SJSA1 (cell line): Measurements from ENCODE around the gene FBP1. TPM values are rescaled to one million over a fixed set of nuclear protein-coding genes. Genes with fewer than 3 reads are reported as not detected.

Source experiments
- DNase-seq, 2 experiments: peaks; one replicate each; pipeline ENCODE4 v3.0.0-alpha.2; 2015 to 2020; ENCODE audit warnings: low spot score in 2 of 2, low read depth in 1 of 2
- H3K27ac ChIP-seq: fragments of 250-450 bp; sonication (Bioruptor Pico); 2 replicates; pipeline ENCODE4 v1.5.1; 2020; ENCODE audit warnings: mild to moderate bottlenecking, moderate library complexity
- H3K27me3 ChIP-seq: fragments of 250-450 bp; sonication (Bioruptor Pico); replicated peaks from 2 replicates; pipeline ENCODE4 v1.5.1; 2020; ENCODE audit warnings: mild to moderate bottlenecking, moderate library complexity
- H3K36me3 ChIP-seq: fragments of 250-450 bp; sonication (Bioruptor Pico); 2 replicates; pipeline ENCODE4 v1.5.1; 2020; ENCODE audit warnings: mild to moderate bottlenecking
- H3K4me1 ChIP-seq: fragments of 250-450 bp; sonication (Bioruptor Pico); replicated peaks from 2 replicates; pipeline ENCODE4 v1.6.1; 2021; ENCODE audit warnings: mild to moderate bottlenecking
- H3K4me3 ChIP-seq: fragments of 250-450 bp; sonication (Bioruptor Pico); 2 replicates; pipeline ENCODE4 v1.5.1; 2020; ENCODE audit warnings: mild to moderate bottlenecking
- H3K9me3 ChIP-seq: fragments of 250-450 bp; sonication (Bioruptor Pico); replicated peaks from 2 replicates; pipeline ENCODE4 v1.5.1; 2020; ENCODE audit warnings: mild to moderate bottlenecking
- total RNA-seq: library from RNA; depleted of rRNA; stranded (reverse); fragments of >200 nt; shearing (Covaris generic); gene quantifications from 2 replicates; pipeline ENCODE4 v1.2.3, GENCODE V29; 2014

FBP1 gene
- total RNA-seq, 1 experiment from 2014 or later, result not detected

DNA sequence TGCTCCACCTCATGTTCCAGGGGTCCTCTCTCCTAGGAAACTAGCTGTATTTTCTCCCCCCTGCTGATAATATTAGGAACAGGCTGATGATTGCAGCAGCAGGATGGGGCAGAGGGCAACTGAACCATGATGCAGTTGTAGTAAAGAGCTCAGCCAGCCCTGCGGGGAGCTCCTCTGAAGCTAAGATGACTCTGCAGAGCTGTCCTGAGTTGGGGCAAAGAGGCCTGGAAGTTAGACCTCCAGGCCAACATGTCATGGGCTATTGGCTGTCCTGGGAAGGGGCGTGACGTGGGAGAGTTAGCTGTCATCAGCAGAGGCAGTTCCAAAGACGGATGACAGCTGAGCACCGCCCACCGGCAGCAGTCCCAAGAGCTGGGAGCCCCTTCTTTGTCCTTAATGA, 6.6 kb upstream of the FBP1 start:
- Histone ChIP-seq H3K4me1 (peaks cover 16% of the 10 kb centered on the region), H3K36me3 (no peaks in the 10 kb centered on the region), H3K27me3 (no peaks in the 10 kb centered on the region), H3K9me3 (no peaks in the 10 kb centered on the region), H3K4me3 (no peak overlapping the region), H3K27ac (no peak overlapping the region)
- no peak for DNase-seq

DNA sequence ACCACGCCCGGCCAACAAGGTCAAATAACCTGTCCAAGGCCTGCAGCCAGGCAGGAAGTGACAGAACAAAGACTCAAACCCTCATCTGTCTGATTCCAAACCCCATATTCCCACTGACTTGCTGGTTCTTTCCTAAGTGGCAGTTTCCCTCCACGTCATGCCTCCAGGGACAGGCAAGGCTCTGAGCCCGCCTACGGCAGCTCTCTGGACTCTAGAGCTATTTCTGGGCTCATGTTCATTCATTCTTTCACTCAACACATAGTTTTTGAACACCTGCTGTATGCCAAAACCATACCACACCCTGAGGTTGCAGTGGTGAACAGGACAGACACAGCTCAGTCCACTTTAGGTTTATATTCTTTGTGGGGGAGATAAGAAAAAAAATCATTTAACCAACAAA, 5.2 kb upstream of the FBP1 start:
- no peak for DNase-seq
- Histone ChIP-seq H3K27me3 (no peaks in the 10 kb centered on the region), H3K4me1 (peaks cover 13% of the 10 kb centered on the region), H3K9me3 (no peaks in the 10 kb centered on the region), H3K4me3 (no peak overlapping the region), H3K36me3 (no peaks in the 10 kb centered on the region), H3K27ac (no peak overlapping the region)

DNA sequence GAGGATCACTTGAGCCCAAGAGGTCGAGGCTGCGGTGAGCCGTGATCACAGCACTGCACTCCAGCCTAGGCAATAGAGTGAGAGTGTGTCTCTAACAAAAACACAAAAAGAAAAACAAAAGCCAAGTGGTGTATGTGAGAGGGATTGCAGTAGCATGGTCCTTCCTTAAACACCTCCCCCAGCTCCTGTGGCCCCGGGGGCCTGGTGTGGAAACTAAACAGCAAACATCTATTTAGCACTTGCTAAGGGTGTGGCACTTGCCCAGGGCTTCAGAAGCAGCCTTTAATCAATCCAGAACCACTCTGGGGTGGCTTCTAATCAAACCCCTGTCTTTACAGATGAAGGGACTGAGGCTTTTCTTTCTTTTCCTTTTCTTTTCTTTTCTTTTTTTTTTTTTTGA, 4.4 kb upstream of the FBP1 start:
- no peaks in the 10 kb centered on the region for H3K36me3 ChIP-seq
- H3K9me3 ChIP-seq, result no peaks in the 10 kb centered on the region
- DNase-seq, result no peak
- peaks cover 5% of the 10 kb centered on the region for H3K4me1 ChIP-seq
- peaks cover 6% of the 10 kb centered on the region; the same call in 1 of the 2 replicates for H3K27me3 ChIP-seq
- no peak overlapping the region for H3K27ac ChIP-seq
- H3K4me3 ChIP-seq, result no peak overlapping the region

GRCh38 chr9:94643176-94643575, 3.9 kb upstream of the FBP1 start:
- DNase-seq, result no peak
- Histone ChIP-seq H3K36me3 (no peaks in the 10 kb centered on the region), H3K4me3 (no peak overlapping the region), H3K27ac (no peak overlapping the region), H3K4me1 (no peaks in the 10 kb centered on the region), H3K9me3 (no peaks in the 10 kb centered on the region), H3K27me3 (peaks cover 8% of the 10 kb centered on the region; the same call in 1 of the 2 replicates)

- Histone ChIP-seq H3K4me1 (no peaks in the 10 kb centered on the region), H3K27ac (no peak overlapping the region), H3K36me3 (no peaks in the 10 kb centered on the region), H3K4me3 (no peak overlapping the region), H3K27me3 (peaks cover 8% of the 10 kb centered on the region; the same call in 1 of the 2 replicates), H3K9me3 (no peaks in the 10 kb centered on the region)
- DNase-seq, result no peak
These were observed 3.2 kb upstream of the FBP1 start for GRCh38 chr9:94642501-94642900.

GRCh38 chr9:94639999-94640376, 670 bp upstream of the FBP1 start:
- DNase-seq, result no peak
- peaks cover 8% of the 10 kb centered on the region; the same call in 1 of the 2 replicates for H3K27me3 ChIP-seq
- no peaks in the 10 kb centered on the region for H3K36me3 ChIP-seq
- H3K4me3 ChIP-seq, result no peak overlapping the region
- H3K9me3 ChIP-seq, result no peaks in the 10 kb centered on the region
- no peaks in the 10 kb centered on the region for H3K4me1 ChIP-seq
- H3K27ac ChIP-seq, result no peak overlapping the region

GRCh38 chr9:94638335-94639060, 820 bp downstream of the FBP1 start:
- Histone ChIP-seq H3K27ac (no peak overlapping the region), H3K36me3 (no peaks in the 10 kb centered on the region), H3K4me1 (no peaks in the 10 kb centered on the region), H3K27me3 (peaks cover 8% of the 10 kb centered on the region; the same call in 1 of the 2 replicates), H3K4me3 (no peak overlapping the region), H3K9me3 (no peaks in the 10 kb centered on the region)
- DNase-seq, result no peak

DNA sequence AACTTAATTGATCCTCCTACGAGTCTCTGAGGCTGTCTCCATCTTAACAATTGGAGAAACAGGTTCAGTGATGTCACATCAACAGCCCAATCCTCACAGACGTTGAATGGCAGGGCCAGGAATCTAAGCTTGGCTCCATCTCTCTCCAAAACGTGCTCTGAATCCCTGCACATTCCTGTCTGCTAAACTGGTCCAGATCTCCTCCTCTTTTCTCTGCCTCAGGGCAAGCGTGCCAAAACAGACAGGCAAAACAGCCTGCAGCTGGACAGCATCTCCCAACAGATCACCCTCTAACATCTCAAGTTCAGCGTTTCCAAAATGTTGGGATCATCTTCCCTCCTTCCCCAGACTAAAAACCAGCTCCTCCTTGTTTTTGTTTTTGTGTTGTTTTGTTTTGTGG, 6.6 kb downstream of the FBP1 start:
- Histone ChIP-seq H3K27ac (no peak overlapping the region), H3K36me3 (no peaks in the 10 kb centered on the region), H3K4me3 (no peak overlapping the region), H3K9me3 (no peaks in the 10 kb centered on the region), H3K4me1 (no peaks in the 10 kb centered on the region), H3K27me3 (no peaks in the 10 kb centered on the region; the same call in 1 of the 2 replicates)
- no peak for DNase-seq

GRCh38 chr9:94631599-94631998, 7.7 kb downstream of the FBP1 start:
- Histone ChIP-seq H3K36me3 (no peaks in the 10 kb centered on the region), H3K27me3 (no peaks in the 10 kb centered on the region; the same call in 1 of the 2 replicates), H3K4me1 (no peaks in the 10 kb centered on the region), H3K4me3 (no peak overlapping the region), H3K9me3 (no peaks in the 10 kb centered on the region), H3K27ac (no peak overlapping the region)
- no peak for DNase-seq

DNA sequence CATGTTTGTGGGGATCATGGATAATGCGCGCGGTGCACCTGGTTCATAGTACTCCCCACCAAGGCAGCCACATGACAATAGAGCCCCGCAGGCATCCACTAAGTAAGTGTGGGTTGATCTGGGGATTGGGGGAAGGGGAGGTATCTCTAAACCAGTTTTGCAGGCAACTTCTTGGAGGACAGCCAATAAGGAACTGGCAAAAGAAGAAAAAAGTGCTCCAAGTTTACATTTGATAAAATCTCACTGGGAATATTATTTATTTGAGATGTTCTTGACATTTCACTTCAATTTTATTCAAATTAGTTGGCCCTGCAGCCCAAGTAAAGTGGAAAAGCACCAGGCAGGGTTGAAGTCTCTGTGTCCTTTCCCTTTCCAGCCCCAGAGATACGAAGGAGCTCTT, 8.5 kb downstream of the FBP1 start:
- Histone ChIP-seq H3K9me3 (no peaks in the 10 kb centered on the region), H3K4me1 (no peaks in the 10 kb centered on the region), H3K27me3 (no peaks in the 10 kb centered on the region; the same call in 1 of the 2 replicates), H3K27ac (no peak overlapping the region), H3K36me3 (no peaks in the 10 kb centered on the region), H3K4me3 (no peak overlapping the region)
- no peak for DNase-seq

DNA sequence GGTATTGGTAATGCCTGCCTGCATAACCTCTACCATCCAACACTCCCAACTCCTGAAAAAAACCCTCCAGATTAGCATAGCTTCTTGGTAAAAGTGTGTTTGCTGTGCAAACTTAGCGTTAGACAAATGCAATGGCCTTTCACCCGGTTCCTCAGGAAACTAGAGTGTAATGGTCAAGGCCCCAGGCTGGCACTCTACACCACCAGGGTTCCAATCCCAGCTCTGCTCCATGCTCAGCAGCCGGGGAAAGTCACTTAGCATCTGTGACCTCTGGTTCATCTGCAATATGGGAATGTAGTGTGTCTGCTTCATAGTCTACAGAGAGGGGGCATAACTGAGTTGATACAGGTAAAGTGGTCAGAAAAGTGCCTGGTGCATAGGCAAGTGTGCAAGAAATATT, 9.0 kb downstream of the FBP1 start:
- no peaks in the 10 kb centered on the region for H3K9me3 ChIP-seq
- no peaks in the 10 kb centered on the region for H3K36me3 ChIP-seq
- DNase-seq, result no peak
- no peak overlapping the region for H3K4me3 ChIP-seq
- H3K27me3 ChIP-seq, result no peaks in the 10 kb centered on the region; the same call in 1 of the 2 replicates
- H3K27ac ChIP-seq, result no peak overlapping the region
- H3K4me1 ChIP-seq, result no peaks in the 10 kb centered on the region

- H3K9me3 ChIP-seq, result no peaks in the 10 kb centered on the region
- no peaks in the 10 kb centered on the region for H3K4me1 ChIP-seq
- H3K36me3 ChIP-seq, result no peaks in the 10 kb centered on the region
- DNase-seq, result no peak
- H3K27me3 ChIP-seq, result no peaks in the 10 kb centered on the region; the same call in 1 of the 2 replicates
- no peak overlapping the region for H3K27ac ChIP-seq
- H3K4me3 ChIP-seq, result no peak overlapping the region
These were observed 12.0 kb downstream of the FBP1 start for GRCh38 chr9:94627287-94627686.

- Histone ChIP-seq H3K36me3 (no peaks in the 10 kb centered on the region), H3K27me3 (no peaks in the 10 kb centered on the region), H3K27ac (no peak overlapping the region), H3K4me1 (no peaks in the 10 kb centered on the region), H3K4me3 (no peak overlapping the region), H3K9me3 (no peaks in the 10 kb centered on the region)
- DNase-seq, result no peak
These were observed 13.5 kb downstream of the FBP1 start for GRCh38 chr9:94625835-94626234.

GRCh38 chr9:94624629-94625028, 14.7 kb downstream of the FBP1 start:
- H3K36me3 ChIP-seq, result no peaks in the 10 kb centered on the region
- H3K27me3 ChIP-seq, result no peaks in the 10 kb centered on the region
- H3K9me3 ChIP-seq, result no peaks in the 10 kb centered on the region
- H3K4me3 ChIP-seq, result no peak overlapping the region
- H3K27ac ChIP-seq, result no peak overlapping the region
- no peak for DNase-seq
- H3K4me1 ChIP-seq, result no peaks in the 10 kb centered on the region

- peak; percentile 16 to 59 for DNase-seq
- Histone ChIP-seq H3K4me3 (no peak overlapping the region), H3K27ac (no peak overlapping the region), H3K4me1 (no peaks in the 10 kb centered on the region), H3K9me3 (no peaks in the 10 kb centered on the region), H3K27me3 (no peaks in the 10 kb centered on the region), H3K36me3 (no peaks in the 10 kb centered on the region)
These were observed 16.1 kb downstream of the FBP1 start for GRCh38 chr9:94623253-94623652.
